NCI-H510A (cell line): ENCODE measurements around the gene ISL1.

ENCODE experiments used
- DNase-seq: peaks from one replicate; lab custom pipeline; 2025; lab: John Stamatoyannopoulos, UW

ISL1 gene

GRCh38 chr5:51383131-51384121 lies at the start of gene ISL1:
ISL1 (plus strand) TSS chr5:51383448; CDS start chr5:51383672, 224 bp downstream.
- peak; percentile 57 for DNase-seq

GRCh38 chr5:51336878-51337277 lies 46.4 kb upstream of the ISL1 start:
- no peak for DNase-seq

GRCh38 chr5:51345106-51345505 lies 38.1 kb upstream of the ISL1 start:
- DNase-seq = no peak

GRCh38 chr5:51347157-51347556 lies 36.1 kb upstream of the ISL1 start:
- DNase-seq = no peak

GRCh38 chr5:51347704-51348103 lies 35.5 kb upstream of the ISL1 start:
- no peak for DNase-seq

GRCh38 chr5:51371052-51371451 lies 12.2 kb upstream of the ISL1 start:
- no peak for DNase-seq

- DNase-seq = no peak
Observed at GRCh38 chr5:51373880-51374523, 9.2 kb upstream of the ISL1 start.

- no peak for DNase-seq
Observed at GRCh38 chr5:51375084-51375483, 8.2 kb upstream of the ISL1 start.

- DNase-seq = no peak
Observed at GRCh38 chr5:51376509-51376908, 6.7 kb upstream of the ISL1 start.

- DNase-seq = no peak
Observed at GRCh38 chr5:51377151-51378060, 5.8 kb upstream of the ISL1 start.

GRCh38 chr5:51378061-51378409 lies 5.2 kb upstream of the ISL1 start:
- no peak for DNase-seq

- no peak for DNase-seq
Observed at GRCh38 chr5:51378448-51379330, 4.6 kb upstream of the ISL1 start.

- DNase-seq = no peak
Observed at GRCh38 chr5:51379331-51379700, 3.9 kb upstream of the ISL1 start.

- DNase-seq = no peak
Observed at GRCh38 chr5:51380603-51381207, 2.5 kb upstream of the ISL1 start.

GRCh38 chr5:51381761-51382474 lies 1.3 kb upstream of the ISL1 start:
- no peak for DNase-seq

GRCh38 chr5:51382521-51383130 lies 622 bp upstream of the ISL1 start:
- DNase-seq = no peak

GRCh38 chr5:51384281-51384840 lies 1.1 kb downstream of the ISL1 start:
- DNase-seq = no peak

GRCh38 chr5:51385216-51385615 lies 2.0 kb downstream of the ISL1 start:
- DNase-seq = no peak
